ENCODE results near the gene ACP3. TPM values are rescaled to one million over a fixed set of nuclear protein-coding genes. Genes with fewer than 3 reads are reported as not detected.
"Not testable (repeated sequence)": the region's sequence is repeated elsewhere in the genome, so short reads cannot be mapped to it uniquely, and the experiment has no call there.

ACP3 gene
- total RNA-seq, 1 donor from 2014 or later: 0.43 TPM

- no peaks in the 10 kb centered on the region for H3K36me3 ChIP-seq
- DNase-seq (ENCODE audit: low spot score in 2 of 2): no peak
- H3K4me3 ChIP-seq: no peak overlapping the region
- H3K27me3 ChIP-seq: no peaks in the 10 kb centered on the region
- no peaks in the 10 kb centered on the region for H3K4me1 ChIP-seq
- intact Hi-C loops (cut with DNase I): loop anchor here (5.0 kb wide), 1 partner anchor 43 kb away; no protein-coding TSS in a partner anchor
- H3K27ac ChIP-seq: no peak overlapping the region
- TF ChIP-seq, protein P1, sequence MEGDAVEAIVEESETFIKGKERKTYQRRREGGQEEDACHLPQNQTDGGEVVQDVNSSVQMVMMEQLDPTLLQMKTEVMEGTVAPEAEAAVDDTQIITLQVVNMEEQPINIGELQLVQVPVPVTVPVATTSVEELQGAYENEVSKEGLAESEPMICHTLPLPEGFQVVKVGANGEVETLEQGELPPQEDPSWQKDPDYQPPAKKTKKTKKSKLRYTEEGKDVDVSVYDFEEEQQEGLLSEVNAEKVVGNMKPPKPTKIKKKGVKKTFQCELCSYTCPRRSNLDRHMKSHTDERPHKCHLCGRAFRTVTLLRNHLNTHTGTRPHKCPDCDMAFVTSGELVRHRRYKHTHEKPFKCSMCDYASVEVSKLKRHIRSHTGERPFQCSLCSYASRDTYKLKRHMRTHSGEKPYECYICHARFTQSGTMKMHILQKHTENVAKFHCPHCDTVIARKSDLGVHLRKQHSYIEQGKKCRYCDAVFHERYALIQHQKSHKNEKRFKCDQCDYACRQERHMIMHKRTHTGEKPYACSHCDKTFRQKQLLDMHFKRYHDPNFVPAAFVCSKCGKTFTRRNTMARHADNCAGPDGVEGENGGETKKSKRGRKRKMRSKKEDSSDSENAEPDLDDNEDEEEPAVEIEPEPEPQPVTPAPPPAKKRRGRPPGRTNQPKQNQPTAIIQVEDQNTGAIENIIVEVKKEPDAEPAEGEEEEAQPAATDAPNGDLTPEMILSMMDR (IDR thresholded peaks at IDR 0.05): no peak
- no peaks in the 10 kb centered on the region for H3K9me3 ChIP-seq
Observed at GRCh38 chr3:132395126-132395525, 77.9 kb downstream of the ACP3 start.

- Histone ChIP-seq H3K4me1 (no peaks in the 10 kb centered on the region), H3K9me3 (no peaks in the 10 kb centered on the region), H3K4me3 (no peak overlapping the region), H3K27me3 (no peaks in the 10 kb centered on the region), H3K27ac (no peak overlapping the region), H3K36me3 (no peaks in the 10 kb centered on the region)
- intact Hi-C loops (cut with DNase I): loop anchor here (5.0 kb wide), 1 partner anchor 44 kb away; no protein-coding TSS in a partner anchor
- TF ChIP-seq, protein P1 (IDR thresholded peaks at IDR 0.05): no peak
- DNase-seq (ENCODE audit: low spot score in 2 of 2): no peak
Observed at GRCh38 chr3:132396255-132396654, 79.0 kb downstream of the ACP3 start.

DNA sequence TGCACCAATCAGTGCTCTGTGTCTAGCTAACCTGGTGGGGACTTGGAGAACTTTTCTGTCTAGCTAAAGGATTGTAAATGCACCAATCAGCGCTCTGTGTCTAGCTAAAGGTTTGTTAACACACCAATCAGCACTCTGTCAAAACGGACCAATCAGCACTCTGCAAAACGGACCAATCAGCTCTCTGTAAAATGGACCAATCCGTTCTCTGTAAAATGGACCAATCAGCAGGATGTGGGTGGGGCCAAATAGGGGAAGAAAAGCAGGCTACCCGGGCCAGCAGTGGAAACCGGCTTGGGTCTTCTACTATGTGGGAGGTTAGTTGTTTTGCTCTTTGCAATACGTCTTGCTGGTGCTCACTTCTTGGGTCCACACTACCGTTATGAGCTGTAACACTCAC lies 79.6 kb downstream of the ACP3 start:
- intact Hi-C loops (cut with DNase I): loop anchor here (5.0 kb wide), 1 partner anchor 44 kb away; no protein-coding TSS in a partner anchor
- not testable (repeated sequence) for H3K27ac ChIP-seq; H3K4me1 ChIP-seq; H3K9me3 ChIP-seq; H3K36me3 ChIP-seq; H3K4me3 ChIP-seq; DNase-seq (ENCODE audit: low spot score in 2 of 2); H3K27me3 ChIP-seq

DNA sequence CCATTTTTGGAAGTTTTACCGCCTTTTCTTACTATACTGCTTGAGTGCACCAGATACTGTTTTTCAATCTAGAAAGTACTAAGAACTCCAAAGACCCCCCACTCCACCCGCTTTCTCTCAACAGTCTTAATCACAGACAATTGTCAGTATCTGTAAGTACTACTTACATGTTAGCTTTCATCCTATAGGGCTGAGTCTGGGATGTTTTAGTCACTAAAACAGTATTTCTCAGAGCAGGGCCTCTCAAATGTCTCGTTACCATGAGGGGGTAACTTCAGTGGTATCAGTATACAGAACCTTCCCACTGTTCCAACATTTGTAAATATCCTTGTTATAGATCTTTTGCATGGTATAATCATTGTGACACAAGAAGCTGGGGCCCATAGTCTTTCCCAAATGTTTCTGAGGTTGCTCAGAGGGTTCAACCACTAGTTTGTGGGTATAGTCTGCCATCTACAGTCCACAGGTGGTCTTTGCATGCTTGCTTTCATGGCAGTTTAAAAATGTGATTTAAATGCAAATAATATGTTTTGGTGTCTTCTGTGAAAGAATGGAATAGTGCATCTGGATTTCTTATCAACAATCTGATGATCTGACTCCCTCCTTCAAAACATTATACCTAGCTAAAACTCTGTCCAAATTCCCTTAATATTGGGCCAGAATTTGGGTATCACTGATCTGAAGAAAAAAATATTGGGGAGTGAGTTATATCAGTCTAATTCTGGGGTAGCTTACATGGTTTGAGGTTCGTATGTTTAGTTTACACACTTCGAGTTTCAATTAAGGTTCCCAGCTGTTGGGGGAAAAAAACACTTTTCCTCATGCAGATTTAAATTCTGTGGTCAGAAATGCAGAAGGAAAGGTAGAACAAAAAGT lies 82.1 kb downstream of the ACP3 start:
- no peaks in the 10 kb centered on the region for H3K27me3 ChIP-seq
- no peak overlapping the region for H3K4me3 ChIP-seq
- TF ChIP-seq, protein P1 (IDR thresholded peaks at IDR 0.05): peak; percentile 36 to 62 (median 47)
- DNase-seq (ENCODE audit: low spot score in 2 of 2): no peak
- no peaks in the 10 kb centered on the region for H3K36me3 ChIP-seq
- no peak overlapping the region for H3K27ac ChIP-seq
- H3K4me1 ChIP-seq: no peaks in the 10 kb centered on the region
- intact Hi-C loops (cut with DNase I): loop anchor here (5.0 kb wide), 1 partner anchor 47 kb away; no protein-coding TSS in a partner anchor
- no peaks in the 10 kb centered on the region for H3K9me3 ChIP-seq

- H3K36me3 ChIP-seq: no peaks in the 10 kb centered on the region
- H3K9me3 ChIP-seq: no peaks in the 10 kb centered on the region
- TF ChIP-seq, protein P1 (IDR thresholded peaks at IDR 0.05): no peak
- H3K4me1 ChIP-seq: no peaks in the 10 kb centered on the region
- intact Hi-C loops (cut with DNase I): no loop called here
- no peak overlapping the region for H3K4me3 ChIP-seq
- no peak for DNase-seq (ENCODE audit: low spot score in 2 of 2)
- H3K27ac ChIP-seq: no peak overlapping the region
- no peaks in the 10 kb centered on the region for H3K27me3 ChIP-seq
Observed at GRCh38 chr3:132401255-132401654, 84.0 kb downstream of the ACP3 start.

DNA sequence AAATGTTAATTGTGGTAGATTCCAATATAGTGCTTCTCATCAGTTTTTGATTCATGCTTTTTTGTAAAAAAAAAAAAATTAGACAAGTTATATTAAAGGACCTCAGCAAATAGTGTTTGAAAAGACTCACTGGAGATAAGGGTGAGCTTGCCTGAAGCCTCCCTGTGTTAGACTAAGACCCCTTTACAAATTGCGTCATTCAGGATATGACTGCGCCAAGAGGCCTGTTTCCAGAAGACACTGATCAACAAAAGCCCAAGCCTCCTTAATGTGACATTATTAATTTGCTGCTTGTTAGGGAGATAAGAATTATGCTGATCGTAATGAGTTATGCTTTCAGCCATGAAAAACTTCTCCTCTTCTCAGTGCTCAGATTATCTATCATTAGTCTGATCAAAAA lies 87.1 kb downstream of the ACP3 start:
- TF ChIP-seq, protein P1 (IDR thresholded peaks at IDR 0.05): no peak
- no peaks in the 10 kb centered on the region for H3K4me1 ChIP-seq
- H3K27ac ChIP-seq: no peak overlapping the region
- intact Hi-C loops (cut with DNase I): no loop called here
- no peaks in the 10 kb centered on the region for H3K9me3 ChIP-seq
- no peaks in the 10 kb centered on the region for H3K27me3 ChIP-seq
- H3K36me3 ChIP-seq: no peaks in the 10 kb centered on the region
- H3K4me3 ChIP-seq: no peak overlapping the region
- DNase-seq (ENCODE audit: low spot score in 2 of 2): no peak
